ENCODE measurements around the gene CIZ1. TPM values are rescaled to one million over a fixed set of nuclear protein-coding genes. Genes with fewer than 3 reads are reported as not detected.

Gene CIZ1
- total and polyA plus RNA-seq, 4 donors: 36.6 to 83.7 (median 50.5) TPM

DNA sequence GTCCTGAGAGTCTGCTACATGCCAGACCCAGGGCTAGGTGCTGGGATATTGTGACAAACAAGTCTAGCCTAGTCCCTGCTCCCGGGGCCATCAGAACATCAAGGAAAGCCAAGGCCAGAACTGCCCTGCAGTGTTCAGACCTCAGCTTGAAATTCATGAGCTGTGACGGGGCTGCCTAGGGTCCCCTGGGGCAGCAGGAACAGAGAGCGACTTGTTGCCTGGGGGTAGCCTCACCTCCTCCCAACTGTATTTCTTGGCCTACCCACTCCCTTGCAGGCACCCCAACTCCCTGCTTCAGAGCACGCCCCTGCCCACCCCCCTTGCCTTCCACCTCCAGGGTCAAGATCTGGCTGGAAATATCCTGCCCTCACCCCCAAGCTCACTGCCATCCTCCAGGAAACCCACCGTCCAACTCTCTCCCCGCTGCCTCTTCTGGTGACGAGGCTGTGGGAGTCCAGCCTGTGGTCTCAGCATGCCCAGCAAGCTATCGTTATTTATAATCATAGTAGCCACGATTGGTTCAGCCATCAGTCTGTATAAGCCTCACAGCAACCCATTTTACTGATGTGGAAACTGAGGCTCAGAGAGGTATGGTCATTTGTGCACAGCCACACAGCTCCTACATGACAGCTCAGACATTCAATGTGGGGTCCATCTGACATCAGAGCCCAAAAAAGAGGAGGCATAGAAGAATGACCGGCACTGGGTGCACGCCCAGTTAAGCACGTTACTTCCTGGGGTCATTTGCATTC, 22.6 kb upstream of the CIZ1 start:
- no peaks in the 10 kb centered on the region for H3K9me3 ChIP-seq (ENCODE audit: control insufficient read depth in 4 of 4, insufficient read depth in 3 of 4, low read length in 3 of 4)
- H3K36me3 ChIP-seq (ENCODE audit: control insufficient read depth in 4 of 4, insufficient read depth in 4 of 4, low read length in 4 of 4): no peaks in the 10 kb centered on the region
- no peaks in the 10 kb centered on the region for H3K27me3 ChIP-seq (ENCODE audit: control insufficient read depth in 3 of 3, insufficient read depth in 3 of 3, low read length in 2 of 3)
- TF ChIP-seq, protein P1, sequence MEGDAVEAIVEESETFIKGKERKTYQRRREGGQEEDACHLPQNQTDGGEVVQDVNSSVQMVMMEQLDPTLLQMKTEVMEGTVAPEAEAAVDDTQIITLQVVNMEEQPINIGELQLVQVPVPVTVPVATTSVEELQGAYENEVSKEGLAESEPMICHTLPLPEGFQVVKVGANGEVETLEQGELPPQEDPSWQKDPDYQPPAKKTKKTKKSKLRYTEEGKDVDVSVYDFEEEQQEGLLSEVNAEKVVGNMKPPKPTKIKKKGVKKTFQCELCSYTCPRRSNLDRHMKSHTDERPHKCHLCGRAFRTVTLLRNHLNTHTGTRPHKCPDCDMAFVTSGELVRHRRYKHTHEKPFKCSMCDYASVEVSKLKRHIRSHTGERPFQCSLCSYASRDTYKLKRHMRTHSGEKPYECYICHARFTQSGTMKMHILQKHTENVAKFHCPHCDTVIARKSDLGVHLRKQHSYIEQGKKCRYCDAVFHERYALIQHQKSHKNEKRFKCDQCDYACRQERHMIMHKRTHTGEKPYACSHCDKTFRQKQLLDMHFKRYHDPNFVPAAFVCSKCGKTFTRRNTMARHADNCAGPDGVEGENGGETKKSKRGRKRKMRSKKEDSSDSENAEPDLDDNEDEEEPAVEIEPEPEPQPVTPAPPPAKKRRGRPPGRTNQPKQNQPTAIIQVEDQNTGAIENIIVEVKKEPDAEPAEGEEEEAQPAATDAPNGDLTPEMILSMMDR (IDR thresholded peaks at IDR 0.05; ENCODE audit: control extremely low read depth, extremely low read depth): no peak
- H3K27ac ChIP-seq (ENCODE audit: low read depth in 1 of 2, low read length in 1 of 2): no peak overlapping the region
- no peak overlapping the region for H3K9ac ChIP-seq (ENCODE audit: insufficient read depth in 1 of 2, low read length in 2 of 2)
- 90 to 95% methylated on average over 12 of the region's 12 CpGs for WGBS, 2 donors
- ATAC-seq (ENCODE audit: insufficient read depth, low FRiP score) (no peak), DNase-seq (no peak)
- peaks cover 0 to 10% (median 0%) of the 10 kb centered on the region in 5 donors for H3K4me1 ChIP-seq (ENCODE audit: control insufficient read depth in 5 of 5, insufficient read depth in 5 of 5, low read length in 5 of 5)
- no peak overlapping the region for H3K4me3 ChIP-seq

DNA sequence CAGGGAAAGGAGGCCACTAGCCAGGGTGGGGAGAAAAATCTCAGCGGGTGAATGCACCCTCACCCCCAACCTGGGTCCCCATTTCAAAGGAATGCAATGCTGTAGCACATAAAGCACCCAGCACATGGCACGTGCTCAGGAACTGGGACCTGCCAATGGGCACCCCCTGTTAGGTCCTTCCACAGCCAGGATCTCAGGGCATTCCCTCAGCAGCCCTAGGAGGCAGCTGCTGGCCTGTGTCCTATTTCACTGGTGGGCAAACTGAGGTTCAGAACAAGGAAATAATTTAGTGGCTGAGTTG, 20.6 kb upstream of the CIZ1 start:
- Histone ChIP-seq H3K27me3 (ENCODE audit: control insufficient read depth in 3 of 3, insufficient read depth in 3 of 3, low read length in 2 of 3) (peaks cover 0 to under 1% (median 0%) of the 10 kb centered on the region in 3 donors), H3K9me3 (ENCODE audit: control insufficient read depth in 4 of 4, insufficient read depth in 3 of 4, low read length in 3 of 4) (no peaks in the 10 kb centered on the region), H3K4me3 (no peak overlapping the region), H3K4me1 (ENCODE audit: control insufficient read depth in 5 of 5, insufficient read depth in 5 of 5, low read length in 5 of 5) (peaks cover 0 to 3% (median 0%) of the 10 kb centered on the region in 5 donors), H3K36me3 (ENCODE audit: control insufficient read depth in 4 of 4, insufficient read depth in 4 of 4, low read length in 4 of 4) (no peaks in the 10 kb centered on the region), H3K27ac (ENCODE audit: low read depth in 1 of 2, low read length in 1 of 2) (no peak overlapping the region), H3K9ac (ENCODE audit: insufficient read depth in 1 of 2, low read length in 2 of 2) (no peak overlapping the region)
- ATAC-seq (ENCODE audit: insufficient read depth, low FRiP score) (no peak), DNase-seq (no peak)
- 78 to 89% methylated on average over 2 of the region's 2 CpGs for WGBS, 2 donors
- TF ChIP-seq, protein P1 (IDR thresholded peaks at IDR 0.05; ENCODE audit: control extremely low read depth, extremely low read depth): no peak

DNA sequence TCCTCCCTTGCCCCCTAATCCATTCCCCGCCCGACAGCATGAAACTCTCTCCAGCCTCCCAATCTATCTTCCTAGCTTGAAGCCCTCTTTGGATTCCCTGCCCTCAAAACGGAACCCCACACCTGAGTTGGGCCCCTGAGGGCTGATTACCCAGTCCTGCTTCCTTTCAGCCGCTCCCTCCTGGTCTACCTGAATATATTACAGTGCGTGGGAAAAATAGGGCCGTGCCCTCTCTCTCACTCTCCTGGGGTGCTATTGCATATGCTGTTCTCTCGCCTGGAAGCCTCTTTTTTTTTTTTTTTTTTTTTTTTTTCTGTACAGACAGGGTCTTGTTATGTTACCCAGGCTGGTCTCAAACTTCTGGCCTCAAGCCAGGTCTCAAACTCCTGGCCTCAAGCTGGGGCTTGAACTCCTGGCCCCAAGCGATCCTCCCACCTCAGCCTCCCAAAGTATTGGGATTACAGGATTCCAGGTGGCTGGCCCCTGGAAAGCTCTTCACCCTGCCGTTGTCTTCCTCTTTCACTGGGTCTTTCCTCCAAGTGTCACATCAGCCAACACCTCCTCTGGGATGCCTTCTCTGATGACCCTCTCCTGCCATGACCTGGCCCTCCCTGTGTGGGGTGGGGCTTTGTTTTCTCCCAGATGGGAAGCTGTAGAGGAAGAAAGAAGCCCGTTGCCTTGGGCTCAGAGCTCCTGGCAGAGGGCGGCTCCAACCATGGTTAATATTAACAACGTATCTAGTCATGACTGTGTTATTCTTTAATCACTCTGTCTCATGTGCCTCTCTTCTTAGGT, 20.0 kb upstream of the CIZ1 start:
- TF ChIP-seq, protein P1 (IDR thresholded peaks at IDR 0.05; ENCODE audit: control extremely low read depth, extremely low read depth): no peak
- Histone ChIP-seq H3K36me3 (ENCODE audit: control insufficient read depth in 4 of 4, insufficient read depth in 4 of 4, low read length in 4 of 4) (no peaks in the 10 kb centered on the region), H3K4me1 (ENCODE audit: control insufficient read depth in 5 of 5, insufficient read depth in 5 of 5, low read length in 5 of 5) (peaks cover 0 to 3% (median 0%) of the 10 kb centered on the region in 5 donors), H3K9me3 (ENCODE audit: control insufficient read depth in 4 of 4, insufficient read depth in 3 of 4, low read length in 3 of 4) (no peaks in the 10 kb centered on the region), H3K4me3 (no peak overlapping the region), H3K27ac (ENCODE audit: low read depth in 1 of 2, low read length in 1 of 2) (no peak overlapping the region), H3K27me3 (ENCODE audit: control insufficient read depth in 3 of 3, insufficient read depth in 3 of 3, low read length in 2 of 3) (peaks cover 0 to 5% (median 0%) of the 10 kb centered on the region in 3 donors), H3K9ac (ENCODE audit: insufficient read depth in 1 of 2, low read length in 2 of 2) (no peak overlapping the region)
- no peak for DNase-seq
- no peak for ATAC-seq (ENCODE audit: insufficient read depth, low FRiP score)
- WGBS, 2 donors: 59 to 80% methylated on average over 12 of the region's 12 CpGs

Measured in lung (tissue), 12 donors.